BJ (cell line): ENCODE data around the gene BRDT. TPM values are rescaled to one million over a fixed set of nuclear protein-coding genes. Genes with fewer than 3 reads are reported as not detected.

Experiments used
- CTCF ChIA-PET: fragments of 350-600 bp; formaldehyde crosslinking; extraction: SDS; loops from one replicate; lab custom pipeline; 2021; ENCODE audit warnings: antibody characterized with exemption, inconsistent platforms; lab: Yijun Ruan, JAX
- POLR2A ChIA-PET: fragments of 300-600 bp; sonication (Branson Sonifier 250); formaldehyde crosslinking; extraction: SDS; loops from one replicate; lab custom pipeline; 2021; ENCODE audit warnings: antibody characterized with exemption; lab: Charles Lee
- DNase-seq: peaks from one replicate; pipeline ENCODE4 v3.0.0-alpha.2; 2011; ENCODE audit warnings: low read depth
- H3K27me3 ChIP-seq: 2 replicates; pipeline ENCODE4 v1.6.0; 2011; ENCODE audit warnings: low read length; ENCODE audit not compliant: control insufficient read depth, insufficient read depth
- H3K36me3 ChIP-seq: 2 replicates; pipeline ENCODE4 v1.5.1; 2011; ENCODE audit warnings: low read length; ENCODE audit not compliant: control insufficient read depth, insufficient read depth
- H3K4me3 ChIP-seq: 2 replicates; pipeline ENCODE4 v1.5.1; 2011; ENCODE audit warnings: low read depth, mild to moderate bottlenecking, control low read depth, low read length
- polyA minus RNA-seq: library from RNA; depleted of rRNA, polyadenylated mRNA; stranded (reverse); fragments of >200 nt; gene quantifications from 2 replicates; pipeline ENCODE4 v1.2.3, GENCODE V29; 2011; rRNA and poly(A)+ RNA removed
- polyA plus RNA-seq: library from polyadenylated mRNA; depleted of rRNA; stranded (reverse); fragments of >200 nt; gene quantifications from 2 replicates; pipeline ENCODE4 v1.2.3, GENCODE V29; 2011; rRNA removed
- TF ChIP-seq, protein P1 (sequence below): IDR thresholded peaks from 2 replicates; pipeline ENCODE4 v1.5.1; 2011; ENCODE audit warnings: low read depth, mild to moderate bottlenecking, control low read depth, inconsistent platforms, low read length, moderate library complexity; ENCODE audit not compliant: insufficient read depth

The BRDT gene
- polyA plus RNA-seq (not detected in 2 replicates), polyA minus RNA-seq (not detected in 2 replicates)

DNA sequence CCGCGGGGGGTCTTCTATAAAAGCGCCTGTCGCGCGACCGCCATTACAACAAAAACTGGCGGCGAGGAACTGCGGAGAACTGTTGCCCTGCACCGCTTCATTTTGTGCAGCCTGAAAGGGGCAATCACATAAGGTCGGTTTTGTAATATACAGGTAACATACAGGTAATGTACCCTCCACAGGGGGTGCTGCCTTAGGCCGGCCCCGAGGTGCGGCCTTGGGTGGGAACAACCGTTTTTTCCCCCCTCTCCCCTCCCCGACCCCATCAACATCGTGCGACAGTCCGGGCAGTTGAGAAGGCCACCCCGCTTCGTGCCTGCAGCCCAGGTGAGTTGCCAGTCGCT lies at the start of gene BRDT:
Gene BRDT (plus strand): TSS at position 46 of the 344 bp plus-strand sequence. CDS start 13,354 bp downstream, outside the sequence.
- Histone ChIP-seq H3K27me3 (no peaks in the 10 kb centered on the region), H3K36me3 (no peaks in the 10 kb centered on the region), H3K4me3 (no peak within 1 kb of the TSS)
- DNase-seq = no peak
- CTCF ChIA-PET = interaction anchor here (1.6 kb wide), 1 partner anchor 437 kb away, joined by 3 read pairs; no protein-coding TSS in a partner anchor
- POLR2A ChIA-PET = no interaction called here
- TF ChIP-seq, protein P1, sequence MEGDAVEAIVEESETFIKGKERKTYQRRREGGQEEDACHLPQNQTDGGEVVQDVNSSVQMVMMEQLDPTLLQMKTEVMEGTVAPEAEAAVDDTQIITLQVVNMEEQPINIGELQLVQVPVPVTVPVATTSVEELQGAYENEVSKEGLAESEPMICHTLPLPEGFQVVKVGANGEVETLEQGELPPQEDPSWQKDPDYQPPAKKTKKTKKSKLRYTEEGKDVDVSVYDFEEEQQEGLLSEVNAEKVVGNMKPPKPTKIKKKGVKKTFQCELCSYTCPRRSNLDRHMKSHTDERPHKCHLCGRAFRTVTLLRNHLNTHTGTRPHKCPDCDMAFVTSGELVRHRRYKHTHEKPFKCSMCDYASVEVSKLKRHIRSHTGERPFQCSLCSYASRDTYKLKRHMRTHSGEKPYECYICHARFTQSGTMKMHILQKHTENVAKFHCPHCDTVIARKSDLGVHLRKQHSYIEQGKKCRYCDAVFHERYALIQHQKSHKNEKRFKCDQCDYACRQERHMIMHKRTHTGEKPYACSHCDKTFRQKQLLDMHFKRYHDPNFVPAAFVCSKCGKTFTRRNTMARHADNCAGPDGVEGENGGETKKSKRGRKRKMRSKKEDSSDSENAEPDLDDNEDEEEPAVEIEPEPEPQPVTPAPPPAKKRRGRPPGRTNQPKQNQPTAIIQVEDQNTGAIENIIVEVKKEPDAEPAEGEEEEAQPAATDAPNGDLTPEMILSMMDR = no peak

DNA sequence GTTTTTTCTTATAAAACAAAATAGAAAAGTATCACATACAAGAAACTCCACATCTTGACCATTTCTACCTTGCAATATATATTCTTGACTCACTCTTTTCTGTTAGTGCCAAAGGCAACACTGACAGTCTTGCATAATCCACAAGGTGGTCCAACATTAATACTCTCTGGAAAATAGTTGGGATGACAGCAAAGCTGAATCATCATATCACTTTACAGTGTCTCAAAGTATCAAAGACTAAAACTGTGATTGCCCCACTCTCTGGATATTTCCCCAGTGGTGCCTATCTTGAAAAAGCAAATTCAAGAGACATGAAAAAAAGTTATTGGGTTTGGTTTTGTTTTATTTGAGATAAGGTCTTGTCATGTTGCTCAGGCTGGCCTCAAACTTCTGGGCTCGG lies 48.6 kb upstream of the BRDT start:
- Histone ChIP-seq H3K36me3 (no peaks in the 10 kb centered on the region), H3K27me3 (no peaks in the 10 kb centered on the region), H3K4me3 (no peak overlapping the region)
- ChIA-PET POLR2A (no interaction called here), CTCF (interaction anchor here (1.3 to 1.4 kb wide), 3 partner anchors 17 to 387 kb away, joined by 3 to 9 read pairs (median 3); no protein-coding TSS in a partner anchor)
- TF ChIP-seq, protein P1 = no peak
- peak; percentile 74 for DNase-seq

DNA sequence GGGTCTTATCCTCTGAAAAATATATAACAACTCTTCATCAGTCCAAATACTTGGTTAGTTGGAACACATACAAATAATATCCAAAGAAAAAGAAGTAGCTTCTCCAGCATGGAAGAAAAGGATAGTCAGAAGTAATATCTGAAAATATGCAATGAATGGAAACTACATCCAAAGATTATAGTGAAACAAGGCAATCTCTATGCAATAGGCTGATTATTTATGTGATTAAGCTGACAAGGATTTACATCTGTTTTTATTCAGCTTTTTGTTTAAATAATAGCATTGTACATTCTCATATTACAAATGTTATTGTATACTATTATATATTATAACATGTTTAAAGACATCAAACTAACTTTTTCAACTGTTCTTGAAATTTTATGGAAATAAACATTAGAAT lies 48.0 kb upstream of the BRDT start:
- no peak overlapping the region for H3K4me3 ChIP-seq
- H3K36me3 ChIP-seq = no peaks in the 10 kb centered on the region
- TF ChIP-seq, protein P1 = no peak
- ChIA-PET CTCF (interaction anchor here (0.7 to 1.4 kb wide), 4 partner anchors 18 to 388 kb away, joined by 3 to 9 read pairs (median 3); no protein-coding TSS in a partner anchor), POLR2A (no interaction called here)
- H3K27me3 ChIP-seq = no peaks in the 10 kb centered on the region
- DNase-seq = no peak

DNA sequence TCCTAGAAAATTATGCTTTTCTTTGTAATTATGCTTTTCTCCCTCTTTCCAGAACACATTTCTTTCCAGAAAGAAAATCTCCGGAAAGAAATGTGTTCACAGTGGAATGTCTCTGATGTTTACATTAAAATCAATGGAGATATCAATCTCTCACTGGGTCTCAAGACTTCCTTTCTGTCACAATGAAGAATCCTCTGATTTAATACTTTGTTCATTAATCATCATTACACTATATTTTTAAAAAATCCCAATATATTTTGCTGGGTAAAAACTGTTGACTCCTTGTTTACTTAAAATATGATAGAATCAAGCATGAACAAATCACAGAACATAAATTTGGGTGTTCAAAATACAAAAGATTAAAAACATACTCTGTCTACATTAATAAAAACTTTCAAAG lies 36.9 kb upstream of the BRDT start:
- Histone ChIP-seq H3K36me3 (no peaks in the 10 kb centered on the region), H3K4me3 (no peak overlapping the region), H3K27me3 (no peaks in the 10 kb centered on the region)
- no peak for DNase-seq
- CTCF ChIA-PET = no interaction called here
- TF ChIP-seq, protein P1 = no peak
- POLR2A ChIA-PET = no interaction called here

DNA sequence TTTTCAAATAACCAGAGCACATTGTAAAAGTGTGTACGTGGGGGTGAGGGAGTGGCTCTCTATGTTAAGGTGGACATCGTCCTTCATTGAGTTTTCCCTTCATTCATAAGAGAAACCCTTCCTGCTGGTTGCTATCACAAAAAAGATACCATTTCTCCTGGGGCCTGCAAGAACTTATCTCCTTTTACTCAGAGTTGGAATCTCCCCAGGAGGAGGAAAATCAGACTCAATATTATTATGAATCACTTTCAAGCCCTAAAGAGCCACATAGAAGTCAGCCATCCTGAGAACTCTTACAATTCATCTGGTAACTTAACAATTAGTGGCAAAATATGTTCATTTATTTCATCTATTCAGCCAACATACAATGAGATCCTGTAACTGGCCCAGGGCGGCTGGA lies 36.2 kb upstream of the BRDT start:
- TF ChIP-seq, protein P1 = no peak
- POLR2A ChIA-PET = no interaction called here
- CTCF ChIA-PET = interaction anchor here (1.0 to 1.5 kb wide), 2 partner anchors 386 to 401 kb away, joined by 3 to 5 read pairs; no protein-coding TSS in a partner anchor
- Histone ChIP-seq H3K27me3 (no peaks in the 10 kb centered on the region), H3K4me3 (no peak overlapping the region), H3K36me3 (no peaks in the 10 kb centered on the region)
- no peak for DNase-seq
